Astrocyte of the cerebellum (primary cell): Measurements from ENCODE around the gene SLC30A2.

Source experiments
- DNase-seq: peaks from one replicate; pipeline ENCODE4 v3.0.0-alpha.2; 2011; ENCODE audit warnings: low read depth
- H3K4me3 ChIP-seq: 2 replicates; pipeline ENCODE4 v1.5.1; 2011; ENCODE audit warnings: mild to moderate bottlenecking, low read depth, low read length, moderate library complexity
- CTCF ChIP-seq: IDR thresholded peaks from 2 replicates; pipeline ENCODE4 v1.5.1; 2012; ENCODE audit warnings: low read length, low read depth, moderate library complexity, mild to moderate bottlenecking; ENCODE audit errors: missing control alignments
- in situ Hi-C: cut with HindIII; loops from 2 replicates; pipeline ENCODE4 v1.10.0; 2017; ENCODE audit warnings: low sequenced_read_pairs

SLC30A2 gene

GRCh38 chr1:25996966-25997827, 48.7 kb downstream of the SLC30A2 start:
- in situ Hi-C loops, result loop anchor here (5.0 kb wide), 2 partner anchors 100 to 165 kb away; no protein-coding TSS in a partner anchor
- TF ChIP-seq CTCF, result no peak
- DNase-seq, result no peak
- H3K4me3 ChIP-seq, result peak overlapping the region; percentile 61

GRCh38 chr1:25994402-25995150, 51.3 kb downstream of the SLC30A2 start:
- H3K4me3 ChIP-seq, result no peak overlapping the region
- DNase-seq, result no peak
- in situ Hi-C loops, result loop anchor here (5.0 kb wide), 2 partner anchors 97 to 162 kb away; no protein-coding TSS in a partner anchor
- TF ChIP-seq CTCF, result no peak

- no peak overlapping the region for H3K4me3 ChIP-seq
- TF ChIP-seq CTCF, result no peak
- no peak for DNase-seq
- in situ Hi-C loops, result no loop called here
Measured at GRCh38 chr1:25993197-25993951, 52.5 kb downstream of the SLC30A2 start.

DNA sequence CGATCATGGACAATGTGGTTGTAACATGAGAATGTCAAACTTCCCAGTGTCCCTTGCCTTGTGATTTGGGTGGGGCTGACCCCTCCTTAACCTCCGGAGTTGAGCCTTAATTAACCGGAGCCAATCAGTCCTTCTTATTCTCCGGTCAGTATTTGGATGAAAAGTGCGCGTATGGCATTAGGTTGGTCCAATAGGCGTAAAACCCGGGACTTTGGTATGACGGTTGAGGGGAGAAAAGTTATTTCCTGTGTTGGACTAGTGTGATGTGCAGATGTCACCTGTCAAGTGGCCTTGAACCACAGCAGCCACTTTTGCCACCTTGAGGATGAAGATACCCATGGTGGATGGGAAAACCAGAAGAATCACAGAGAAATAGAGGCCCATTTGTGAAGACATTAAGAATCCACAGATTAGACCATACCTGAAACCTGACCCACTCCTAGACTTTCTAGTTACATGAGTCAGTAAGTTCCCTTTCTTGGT, 53.2 kb downstream of the SLC30A2 start:
- in situ Hi-C loops, result no loop called here
- no peak for DNase-seq
- no peak for TF ChIP-seq CTCF
- no peak overlapping the region for H3K4me3 ChIP-seq

GRCh38 chr1:25991937-25992688, 53.8 kb downstream of the SLC30A2 start:
- no peak for TF ChIP-seq CTCF
- no peak for DNase-seq
- no peak overlapping the region for H3K4me3 ChIP-seq
- in situ Hi-C loops, result no loop called here
